ENCODE data around the gene ARL6IP5.

ARL6IP5 gene

DNA sequence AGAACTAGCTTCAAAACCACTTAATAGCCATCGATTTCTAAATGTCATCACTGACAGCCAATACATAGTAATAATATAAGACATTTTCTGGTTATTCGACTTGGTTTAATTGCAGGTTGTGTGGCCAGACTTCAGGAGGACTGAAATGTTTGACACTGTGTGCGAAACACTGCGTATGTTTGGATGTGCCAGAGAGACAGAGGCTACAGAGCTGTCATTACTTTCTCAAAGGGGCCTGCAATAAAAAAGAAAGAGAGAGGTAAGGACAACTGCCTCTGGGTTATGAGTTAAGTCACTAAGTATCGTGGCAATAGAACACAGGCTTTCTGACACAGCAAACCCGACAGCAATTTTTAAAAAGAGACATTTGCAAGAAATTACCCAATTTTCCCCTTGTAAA lies 36.8 kb downstream of the ARL6IP5 start:
- no peak for DNase-seq (ENCODE audit: insufficient read length, low spot score)
- TF ChIP-seq POU2F2 (IDR thresholded peaks at IDR 0.05; ENCODE audit: low read depth, low read length), result no peak
- TF ChIP-seq TAF1 (IDR thresholded peaks at IDR 0.05; ENCODE audit: low read depth, low read length), result no peak
- TF ChIP-seq POLR2A (IDR thresholded peaks at IDR 0.05; ENCODE audit: low read depth, low read length), result no peak
- no peak for TF ChIP-seq PAX5 (IDR thresholded peaks at IDR 0.05; ENCODE audit: insufficient read depth, low read length, severe bottlenecking)
- TF ChIP-seq SPI1 (IDR thresholded peaks at IDR 0.05; ENCODE audit: low read depth, low read length), result no peak
- TF ChIP-seq POLR2AphosphoS5 (IDR thresholded peaks at IDR 0.05; ENCODE audit: low read depth, low read length), result no peak
- no peak for FAIRE-seq

GRCh38 chr3:69121950-69122349 lies 37.2 kb downstream of the ARL6IP5 start:
- no peak for DNase-seq (ENCODE audit: insufficient read length, low spot score)
- no peak for FAIRE-seq
- TF ChIP-seq SPI1 (IDR thresholded peaks at IDR 0.05; ENCODE audit: low read depth, low read length), result no peak
- no peak for TF ChIP-seq POU2F2 (IDR thresholded peaks at IDR 0.05; ENCODE audit: low read depth, low read length)
- no peak for TF ChIP-seq POLR2AphosphoS5 (IDR thresholded peaks at IDR 0.05; ENCODE audit: low read depth, low read length)
- TF ChIP-seq TAF1 (IDR thresholded peaks at IDR 0.05; ENCODE audit: low read depth, low read length), result no peak
- TF ChIP-seq PAX5 (IDR thresholded peaks at IDR 0.05; ENCODE audit: insufficient read depth, low read length, severe bottlenecking), result no peak
- TF ChIP-seq POLR2A (IDR thresholded peaks at IDR 0.05; ENCODE audit: low read depth, low read length), result no peak

GRCh38 chr3:69122403-69122802 lies 37.7 kb downstream of the ARL6IP5 start, which contains the start of gene LMOD3:
LMOD3 (minus strand) TSS chr3:69122595; CDS start chr3:69122386, 209 bp downstream.
- TF ChIP-seq PAX5 (IDR thresholded peaks at IDR 0.05; ENCODE audit: insufficient read depth, low read length, severe bottlenecking) (no peak), SPI1 (IDR thresholded peaks at IDR 0.05; ENCODE audit: low read depth, low read length) (no peak), TAF1 (IDR thresholded peaks at IDR 0.05; ENCODE audit: low read depth, low read length) (no peak), POLR2AphosphoS5 (IDR thresholded peaks at IDR 0.05; ENCODE audit: low read depth, low read length) (no peak), POLR2A (IDR thresholded peaks at IDR 0.05; ENCODE audit: low read depth, low read length) (no peak), POU2F2 (IDR thresholded peaks at IDR 0.05; ENCODE audit: low read depth, low read length) (no peak)
- FAIRE-seq (no peak), DNase-seq (ENCODE audit: insufficient read length, low spot score) (no peak)

DNA sequence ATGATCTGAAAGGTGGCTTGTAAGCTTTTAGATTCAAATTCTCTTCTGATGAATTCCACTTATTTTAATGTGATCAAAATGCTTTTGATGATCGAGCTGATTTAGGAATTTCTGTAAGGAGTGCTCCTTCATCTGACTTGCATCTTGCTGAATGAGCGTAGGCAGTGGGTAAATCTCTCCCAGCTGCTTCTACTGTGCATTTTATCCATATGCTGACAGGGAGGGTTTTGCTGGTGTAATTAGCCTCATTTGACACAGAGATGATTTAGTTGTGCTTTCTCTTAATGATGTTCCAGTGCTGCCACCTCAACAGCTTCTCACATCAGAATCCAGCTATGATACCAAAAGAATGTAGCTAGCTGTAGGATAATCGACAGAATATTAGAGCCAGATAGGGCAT lies 41.5 kb downstream of the ARL6IP5 start:
- DNase-seq (ENCODE audit: insufficient read length, low spot score) (no peak), FAIRE-seq (no peak)
- TF ChIP-seq PAX5 (IDR thresholded peaks at IDR 0.05; ENCODE audit: insufficient read depth, low read length, severe bottlenecking) (no peak), POLR2AphosphoS5 (IDR thresholded peaks at IDR 0.05; ENCODE audit: low read depth, low read length) (no peak), POU2F2 (IDR thresholded peaks at IDR 0.05; ENCODE audit: low read depth, low read length) (no peak), TAF1 (IDR thresholded peaks at IDR 0.05; ENCODE audit: low read depth, low read length) (no peak), POLR2A (IDR thresholded peaks at IDR 0.05; ENCODE audit: low read depth, low read length) (no peak), SPI1 (IDR thresholded peaks at IDR 0.05; ENCODE audit: low read depth, low read length) (no peak)

DNA sequence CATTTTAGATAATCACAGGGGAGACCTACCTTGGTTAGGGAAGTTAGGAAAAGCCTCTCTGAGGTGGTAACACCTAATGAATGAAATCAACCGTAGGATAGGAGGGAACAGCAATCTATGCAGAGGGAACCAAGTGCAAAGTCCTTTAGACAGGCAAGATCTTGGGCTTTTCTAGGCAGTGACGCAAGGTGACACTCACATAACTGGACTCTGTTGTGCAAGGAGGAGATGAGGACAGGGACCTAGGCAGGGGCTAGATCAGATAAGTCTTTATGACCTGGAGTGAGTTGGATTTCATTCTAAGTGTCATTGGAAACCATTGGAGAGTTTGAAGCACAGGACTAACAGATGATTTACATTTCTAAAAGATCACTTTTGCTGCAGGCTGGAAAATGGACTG lies 42.3 kb downstream of the ARL6IP5 start:
- TF ChIP-seq POLR2AphosphoS5 (IDR thresholded peaks at IDR 0.05; ENCODE audit: low read depth, low read length), result no peak
- TF ChIP-seq PAX5 (IDR thresholded peaks at IDR 0.05; ENCODE audit: insufficient read depth, low read length, severe bottlenecking), result no peak
- no peak for TF ChIP-seq SPI1 (IDR thresholded peaks at IDR 0.05; ENCODE audit: low read depth, low read length)
- no peak for TF ChIP-seq TAF1 (IDR thresholded peaks at IDR 0.05; ENCODE audit: low read depth, low read length)
- no peak for TF ChIP-seq POU2F2 (IDR thresholded peaks at IDR 0.05; ENCODE audit: low read depth, low read length)
- TF ChIP-seq POLR2A (IDR thresholded peaks at IDR 0.05; ENCODE audit: low read depth, low read length), result no peak
- FAIRE-seq, result no peak
- no peak for DNase-seq (ENCODE audit: insufficient read length, low spot score)

DNA sequence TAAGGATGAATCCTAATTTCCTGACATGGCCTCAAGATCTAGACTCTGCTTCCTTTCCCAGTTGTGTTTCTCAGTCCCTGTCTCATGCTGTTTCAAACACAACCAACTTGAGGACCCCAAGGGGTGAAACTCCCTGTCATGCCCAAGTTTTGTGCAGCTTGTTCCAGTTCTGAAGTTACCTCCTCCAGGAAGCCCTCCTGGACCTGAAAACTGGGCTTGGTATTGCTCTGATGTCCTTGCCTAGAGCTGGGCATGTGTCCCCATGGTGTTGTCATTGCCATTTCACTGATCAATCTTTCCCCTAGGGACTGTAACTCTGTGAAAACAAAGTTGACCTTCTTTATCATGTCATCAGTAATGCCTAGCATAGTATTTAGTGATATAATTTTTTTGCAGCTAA lies 43.8 kb downstream of the ARL6IP5 start:
- TF ChIP-seq POU2F2 (IDR thresholded peaks at IDR 0.05; ENCODE audit: low read depth, low read length) (no peak), POLR2AphosphoS5 (IDR thresholded peaks at IDR 0.05; ENCODE audit: low read depth, low read length) (no peak), POLR2A (IDR thresholded peaks at IDR 0.05; ENCODE audit: low read depth, low read length) (no peak), SPI1 (IDR thresholded peaks at IDR 0.05; ENCODE audit: low read depth, low read length) (no peak), TAF1 (IDR thresholded peaks at IDR 0.05; ENCODE audit: low read depth, low read length) (no peak)
- FAIRE-seq (no peak), DNase-seq (ENCODE audit: insufficient read length, low spot score) (no peak)

- DNase-seq (ENCODE audit: insufficient read length, low spot score), result no peak
- no peak for TF ChIP-seq SPI1 (IDR thresholded peaks at IDR 0.05; ENCODE audit: low read depth, low read length)
- FAIRE-seq, result no peak
Measured at GRCh38 chr3:69129531-69129930, 44.8 kb downstream of the ARL6IP5 start.

- FAIRE-seq (peak; percentile 26), DNase-seq (ENCODE audit: insufficient read length, low spot score) (no peak)
- TF ChIP-seq TAF1 (IDR thresholded peaks at IDR 0.05; ENCODE audit: low read depth, low read length) (no peak), SPI1 (IDR thresholded peaks at IDR 0.05; ENCODE audit: low read depth, low read length) (no peak), PAX5 (IDR thresholded peaks at IDR 0.05; ENCODE audit: insufficient read depth, low read length, severe bottlenecking) (no peak), POLR2AphosphoS5 (IDR thresholded peaks at IDR 0.05; ENCODE audit: low read depth, low read length) (no peak), POLR2A (IDR thresholded peaks at IDR 0.05; ENCODE audit: low read depth, low read length) (no peak)
Measured at GRCh38 chr3:69130689-69131088, 46.0 kb downstream of the ARL6IP5 start.

GRCh38 chr3:69137005-69137404 lies 52.3 kb downstream of the ARL6IP5 start:
- no peak for TF ChIP-seq POLR2A (IDR thresholded peaks at IDR 0.05; ENCODE audit: low read depth, low read length)
- DNase-seq (ENCODE audit: insufficient read length, low spot score), result no peak
- FAIRE-seq, result no peak

DNA sequence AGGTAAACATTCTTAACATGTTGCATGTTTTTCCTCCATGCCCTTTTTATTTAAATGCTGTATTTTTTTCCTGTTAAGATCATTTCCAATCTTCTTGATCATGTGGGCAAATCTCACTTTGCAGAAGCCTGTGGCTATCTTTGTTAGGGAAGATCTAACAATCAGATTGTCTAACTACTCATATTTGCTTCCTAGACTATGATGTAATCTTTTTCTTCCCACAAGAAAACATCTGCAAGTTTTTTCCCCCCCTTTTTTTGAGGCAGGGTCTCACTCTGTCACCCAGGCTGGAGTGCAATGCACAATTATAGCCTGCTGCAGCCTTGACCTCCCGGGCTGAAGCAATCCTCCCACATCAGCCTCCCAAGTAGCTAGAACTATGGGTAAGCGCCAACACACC lies 52.7 kb downstream of the ARL6IP5 start:
- DNase-seq (ENCODE audit: insufficient read length, low spot score), result no peak
- no peak for TF ChIP-seq POLR2A (IDR thresholded peaks at IDR 0.05; ENCODE audit: low read depth, low read length)
- TF ChIP-seq PAX5 (IDR thresholded peaks at IDR 0.05; ENCODE audit: insufficient read depth, low read length, severe bottlenecking), result no peak
- no peak for TF ChIP-seq TAF1 (IDR thresholded peaks at IDR 0.05; ENCODE audit: low read depth, low read length)
- no peak for TF ChIP-seq SPI1 (IDR thresholded peaks at IDR 0.05; ENCODE audit: low read depth, low read length)
- TF ChIP-seq POLR2AphosphoS5 (IDR thresholded peaks at IDR 0.05; ENCODE audit: low read depth, low read length), result no peak
- TF ChIP-seq POU2F2 (IDR thresholded peaks at IDR 0.05; ENCODE audit: low read depth, low read length), result no peak
- FAIRE-seq, result no peak

- no peak for FAIRE-seq
- TF ChIP-seq POLR2AphosphoS5 (IDR thresholded peaks at IDR 0.05; ENCODE audit: low read depth, low read length) (no peak), SPI1 (IDR thresholded peaks at IDR 0.05; ENCODE audit: low read depth, low read length) (no peak), POLR2A (IDR thresholded peaks at IDR 0.05; ENCODE audit: low read depth, low read length) (no peak), POU2F2 (IDR thresholded peaks at IDR 0.05; ENCODE audit: low read depth, low read length) (no peak), PAX5 (IDR thresholded peaks at IDR 0.05; ENCODE audit: insufficient read depth, low read length, severe bottlenecking) (no peak), TAF1 (IDR thresholded peaks at IDR 0.05; ENCODE audit: low read depth, low read length) (no peak)
- DNase-seq (ENCODE audit: insufficient read length, low spot score), result no peak
Measured at GRCh38 chr3:69141313-69141712, 56.6 kb downstream of the ARL6IP5 start.

All from GM12891 (cell line).